GM12864 (cell line): ENCODE data around the gene PSENEN.

Source experiments
- DNase-seq: peaks from one replicate; pipeline ENCODE4 v3.0.0-alpha.2; 2011; ENCODE audit warnings: low read depth
- H3K4me3 ChIP-seq: 2 replicates; pipeline ENCODE4 v1.5.1; 2011; ENCODE audit warnings: mild to moderate bottlenecking, low read depth, low read length, control low read depth
- CTCF ChIP-seq: IDR thresholded peaks from 2 replicates; pipeline ENCODE4 v1.5.1; 2011; ENCODE audit warnings: low read depth, mild to moderate bottlenecking, moderate library complexity, low read length, control low read depth, inconsistent platforms; ENCODE audit errors: missing control alignments

Gene PSENEN

GRCh38 chr19:35731353-35731752, 14.1 kb upstream of the PSENEN start:
- H3K4me3 ChIP-seq = no peak overlapping the region
- no peak for TF ChIP-seq CTCF
- DNase-seq = no peak

- TF ChIP-seq CTCF = no peak
- DNase-seq = no peak
- no peak overlapping the region for H3K4me3 ChIP-seq
Observed at GRCh38 chr19:35731779-35732405, 13.6 kb upstream of the PSENEN start.

GRCh38 chr19:35732540-35733179, 12.8 kb upstream of the PSENEN start:
- no peak for DNase-seq
- no peak overlapping the region for H3K4me3 ChIP-seq
- no peak for TF ChIP-seq CTCF

GRCh38 chr19:35733180-35734125, 12.0 kb upstream of the PSENEN start:
- no peak overlapping the region for H3K4me3 ChIP-seq
- TF ChIP-seq CTCF = no peak
- no peak for DNase-seq

GRCh38 chr19:35734273-35734672, 11.2 kb upstream of the PSENEN start:
- no peak overlapping the region for H3K4me3 ChIP-seq
- TF ChIP-seq CTCF = no peak
- DNase-seq = no peak

GRCh38 chr19:35734889-35735288, 10.6 kb upstream of the PSENEN start:
- TF ChIP-seq CTCF = no peak
- no peak overlapping the region for H3K4me3 ChIP-seq
- DNase-seq = no peak
